Activated CD4-positive, alpha-beta T cell treated with anti-CD3 and anti-CD28 coated beads, Interleukin-2, amount 10 ng/mL, durations not matched to agents 7 days and 5 days (primary cell): ENCODE results near the gene PODXL. TPM values are rescaled to one million over a fixed set of nuclear protein-coding genes. Genes with fewer than 3 reads are reported as not detected.

ENCODE experiments used
- CTCF ChIA-PET: fragments of 350-600 bp; sonication (Branson Sonifier 250); formaldehyde crosslinking; loops from one replicate; lab custom pipeline; 2021; ENCODE audit warnings: antibody characterized with exemption; lab: Charles Lee
- POLR2A ChIA-PET: fragments of 350-600 bp; sonication (Branson Sonifier 250); formaldehyde crosslinking; loops from one replicate; lab custom pipeline; 2021; ENCODE audit warnings: antibody characterized with exemption; lab: Charles Lee
- DNase-seq: peaks from one replicate; pipeline ENCODE4 v3.0.0-alpha.2; 2020
- H3K27ac Mint-ChIP-seq: one replicate; pipeline ENCODE4 v1.8.0; 2021; ENCODE audit warnings: mild to moderate bottlenecking, moderate library complexity, mixed read lengths
- H3K27me3 Mint-ChIP-seq: one replicate; pipeline ENCODE4 v1.8.0; 2021; ENCODE audit warnings: mixed read lengths
- H3K36me3 Mint-ChIP-seq: one replicate; pipeline ENCODE4 v1.8.0; 2021; ENCODE audit warnings: low read depth, mixed read lengths
- H3K4me1 Mint-ChIP-seq: one replicate; pipeline ENCODE4 v1.8.0; 2021; ENCODE audit warnings: mixed read lengths
- H3K4me3 Mint-ChIP-seq: one replicate; pipeline ENCODE4 v1.8.0; 2021; ENCODE audit warnings: mild to moderate bottlenecking, moderate library complexity, mixed read lengths
- H3K9me3 Mint-ChIP-seq: one replicate; pipeline ENCODE4 v1.8.0; 2021; ENCODE audit warnings: mixed read lengths
- total RNA-seq, 2 experiments: library from RNA; stranded (reverse); gene quantifications; one replicate each; pipeline ENCODE4 v1.2.3, GENCODE V29; 2021

PODXL gene
- total RNA-seq, 2 experiments from 2014 or later, result 0.97 to 1.5 TPM

DNA sequence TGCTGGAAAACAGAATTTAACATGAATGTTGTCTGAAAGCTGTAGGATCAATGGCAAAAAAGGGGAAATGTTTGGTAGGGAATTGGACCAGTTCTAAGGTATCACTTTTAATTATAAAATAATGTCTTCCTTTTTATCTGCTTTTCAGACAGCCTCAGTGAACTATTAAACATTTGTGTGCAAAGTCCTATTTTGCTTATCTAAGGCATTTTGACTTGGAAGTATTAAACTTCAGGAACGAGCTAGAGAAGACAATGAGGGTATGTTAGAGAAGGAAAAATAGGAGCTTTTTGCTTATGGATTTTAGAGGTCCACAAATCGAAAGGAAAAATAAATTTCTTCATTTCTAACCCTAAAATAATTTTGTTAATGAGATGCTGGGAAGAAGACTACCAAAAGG lies 63.3 kb downstream of the PODXL start:
- Mint-ChIP-seq H3K4me3 (no peak overlapping the region), H3K4me1 (no peaks in the 10 kb centered on the region), H3K27me3 (no peaks in the 10 kb centered on the region), H3K27ac (no peak overlapping the region), H3K9me3 (no peaks in the 10 kb centered on the region), H3K36me3 (peaks cover 15% of the 10 kb centered on the region)
- CTCF ChIA-PET, result interaction anchor here (0.7 to 1.3 kb wide), 5 partner anchors 9 to 435 kb away, joined by 3 to 4 read pairs (median 3); no protein-coding TSS in a partner anchor
- POLR2A ChIA-PET, result no interaction called here
- no peak for DNase-seq

DNA sequence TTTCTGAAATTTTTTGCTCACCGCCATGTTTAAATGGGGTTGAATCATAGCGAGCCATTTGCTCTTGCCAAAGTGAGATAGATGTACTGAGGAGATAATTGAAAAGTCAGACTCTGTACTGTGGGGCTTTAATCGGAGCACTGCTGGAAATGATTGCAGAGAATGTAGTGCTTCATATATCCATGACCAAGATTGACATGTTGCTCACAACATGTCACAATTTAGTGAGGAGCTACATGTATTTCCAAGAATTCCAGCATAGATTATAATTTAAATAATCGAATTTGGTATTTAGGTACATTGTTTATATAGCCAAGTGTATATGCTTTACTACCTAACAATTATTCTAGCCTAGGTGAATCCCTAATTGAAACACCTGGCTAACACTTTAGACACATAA lies 66.5 kb downstream of the PODXL start:
- DNase-seq, result no peak
- H3K4me1 Mint-ChIP-seq, result no peaks in the 10 kb centered on the region
- ChIA-PET CTCF (interaction anchor here (0.6 kb wide), 1 partner anchor 71 kb away, joined by 4 read pairs; no protein-coding TSS in a partner anchor), POLR2A (no interaction called here)
- H3K4me3 Mint-ChIP-seq, result no peak overlapping the region
- H3K9me3 Mint-ChIP-seq, result no peaks in the 10 kb centered on the region
- H3K36me3 Mint-ChIP-seq, result peaks cover 10% of the 10 kb centered on the region
- H3K27me3 Mint-ChIP-seq, result no peaks in the 10 kb centered on the region
- H3K27ac Mint-ChIP-seq, result no peak overlapping the region

DNA sequence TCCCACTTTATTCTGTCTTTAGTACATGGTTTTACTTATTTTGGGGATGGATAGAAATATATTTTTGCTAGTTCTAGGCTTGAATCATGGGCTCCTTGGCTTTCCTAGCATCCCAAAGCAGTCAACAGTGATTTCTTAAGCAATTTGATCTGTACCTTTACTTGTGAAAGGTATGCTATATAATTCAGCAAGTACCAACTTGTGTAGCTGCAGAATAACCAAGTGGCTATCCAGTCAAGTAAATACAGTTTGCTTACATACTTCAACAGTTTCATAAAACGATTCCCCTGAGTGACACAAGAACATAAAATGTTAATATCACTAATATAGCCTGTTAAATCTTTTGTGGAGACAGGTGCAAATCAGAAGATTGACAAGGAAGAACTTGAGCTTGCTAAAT lies 67.2 kb downstream of the PODXL start:
- CTCF ChIA-PET, result interaction anchor here (0.9 to 1.4 kb wide), 2 partner anchors 16 to 380 kb away, joined by 3 read pairs; no protein-coding TSS in a partner anchor

DNA sequence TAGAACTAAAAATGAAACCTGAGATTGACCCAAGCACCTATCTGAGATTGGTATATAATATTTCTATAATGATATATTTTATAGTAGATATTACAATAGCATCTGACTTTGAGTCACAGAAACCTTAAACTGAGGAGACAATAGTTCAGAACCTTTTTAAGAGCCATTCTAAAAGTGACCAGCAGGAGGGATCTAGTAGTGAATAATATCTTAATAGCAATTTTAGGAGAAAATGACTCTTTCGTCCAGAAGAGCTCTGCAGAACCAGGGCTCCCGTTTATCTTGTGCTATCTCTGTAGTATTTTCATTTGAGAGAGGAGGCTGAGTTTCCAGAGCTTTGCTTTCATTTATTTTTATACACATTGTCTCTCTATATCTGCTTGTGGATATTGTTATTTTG lies 68.1 kb downstream of the PODXL start:
- CTCF ChIA-PET, result interaction anchor here (0.9 to 1.4 kb wide), 2 partner anchors 16 to 379 kb away, joined by 3 read pairs; no protein-coding TSS in a partner anchor
- H3K4me1 Mint-ChIP-seq, result no peaks in the 10 kb centered on the region
- peaks cover 10% of the 10 kb centered on the region for H3K36me3 Mint-ChIP-seq

More for the DNA sequence above, 67.2 kb downstream of the PODXL start:
- POLR2A ChIA-PET, result no interaction called here
- H3K9me3 Mint-ChIP-seq, result no peaks in the 10 kb centered on the region
- no peak overlapping the region for H3K4me3 Mint-ChIP-seq
- no peaks in the 10 kb centered on the region for H3K27me3 Mint-ChIP-seq
- H3K4me1 Mint-ChIP-seq, result no peaks in the 10 kb centered on the region
- H3K36me3 Mint-ChIP-seq, result peaks cover 10% of the 10 kb centered on the region
- no peak overlapping the region for H3K27ac Mint-ChIP-seq
- DNase-seq, result no peak

DNA sequence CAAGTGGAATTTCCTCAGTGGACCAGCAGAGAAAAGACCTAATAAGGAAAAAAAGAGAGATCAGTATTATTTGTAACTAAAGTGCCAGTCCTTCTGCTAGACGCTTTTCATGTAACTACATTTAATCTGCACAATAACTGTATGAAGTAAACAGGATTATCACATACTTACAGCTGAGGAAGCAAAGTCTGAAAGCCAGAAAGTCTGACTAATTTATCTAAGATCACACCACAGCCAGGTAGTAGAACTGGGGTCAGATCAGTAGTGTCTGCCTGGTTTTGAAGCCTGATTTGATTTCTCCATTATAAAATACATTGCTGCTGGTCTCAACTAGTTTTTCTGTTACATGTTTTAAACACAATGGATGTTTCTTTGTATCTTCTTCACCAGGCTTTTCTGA lies 69.2 kb downstream of the PODXL start:
- ChIA-PET POLR2A (no interaction called here), CTCF (no interaction called here)
- H3K36me3 Mint-ChIP-seq, result peaks cover 10% of the 10 kb centered on the region
- DNase-seq, result no peak
- H3K9me3 Mint-ChIP-seq, result no peaks in the 10 kb centered on the region
- H3K4me1 Mint-ChIP-seq, result no peaks in the 10 kb centered on the region
- H3K27ac Mint-ChIP-seq, result no peak overlapping the region
- H3K27me3 Mint-ChIP-seq, result no peaks in the 10 kb centered on the region
- H3K4me3 Mint-ChIP-seq, result no peak overlapping the region

More for the DNA sequence above, 68.1 kb downstream of the PODXL start:
- no peak for DNase-seq
- Mint-ChIP-seq H3K27ac (no peak overlapping the region), H3K9me3 (no peaks in the 10 kb centered on the region), H3K4me3 (no peak overlapping the region), H3K27me3 (no peaks in the 10 kb centered on the region)
- POLR2A ChIA-PET, result no interaction called here

DNA sequence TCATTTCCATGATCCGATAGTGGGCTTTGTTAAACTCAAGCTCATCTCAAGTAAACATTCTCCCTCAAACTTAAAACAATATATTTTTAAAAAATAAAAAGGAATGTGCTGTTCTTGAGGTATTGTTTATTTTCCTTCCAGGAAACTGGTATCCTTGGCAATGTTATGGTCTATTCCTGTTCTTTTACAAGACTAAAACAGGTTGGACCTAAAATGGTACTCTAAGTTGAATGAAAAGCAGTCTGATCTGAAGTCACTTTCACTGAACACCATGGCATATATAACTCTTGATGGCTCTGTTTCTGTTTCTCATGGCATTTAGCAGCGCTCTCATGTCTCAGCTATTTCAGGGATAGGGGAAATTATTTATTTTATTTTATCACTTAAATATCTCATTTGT lies 70.1 kb downstream of the PODXL start:
- no peaks in the 10 kb centered on the region for H3K9me3 Mint-ChIP-seq
- H3K4me1 Mint-ChIP-seq, result no peaks in the 10 kb centered on the region
- H3K27ac Mint-ChIP-seq, result no peak overlapping the region
- DNase-seq, result no peak
- H3K4me3 Mint-ChIP-seq, result no peak overlapping the region
- peaks cover 10% of the 10 kb centered on the region for H3K36me3 Mint-ChIP-seq
- ChIA-PET CTCF (interaction anchor here (1.0 kb wide), 1 partner anchor 12 kb away, joined by 6 read pairs; no protein-coding TSS in a partner anchor), POLR2A (no interaction called here)
- H3K27me3 Mint-ChIP-seq, result no peaks in the 10 kb centered on the region

DNA sequence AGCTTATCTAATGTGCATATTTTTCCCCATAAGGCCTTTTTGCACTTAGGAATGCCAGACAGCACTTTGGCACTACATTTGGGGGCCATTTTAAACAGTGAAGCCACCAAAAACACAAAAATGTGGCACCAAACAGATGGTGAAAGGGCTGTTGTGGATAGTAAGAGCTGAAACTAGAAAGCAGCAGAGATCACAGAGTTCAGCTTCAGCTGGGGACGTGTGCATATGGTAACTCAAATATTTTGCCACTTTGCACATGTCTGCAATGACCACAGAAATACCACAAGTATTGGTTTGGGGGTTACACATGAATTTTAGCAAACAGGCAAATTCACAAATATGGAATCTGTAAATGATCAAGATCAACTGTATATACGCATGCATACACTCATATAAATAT lies 72.8 kb downstream of the PODXL start:
- ChIA-PET POLR2A (no interaction called here), CTCF (interaction anchor here (0.6 to 0.9 kb wide), 2 partner anchors 25 to 158 kb away, joined by 3 read pairs; no protein-coding TSS in a partner anchor)
- Mint-ChIP-seq H3K4me1 (no peaks in the 10 kb centered on the region), H3K27ac (no peak overlapping the region), H3K9me3 (no peaks in the 10 kb centered on the region), H3K36me3 (peaks cover 7% of the 10 kb centered on the region), H3K27me3 (no peaks in the 10 kb centered on the region), H3K4me3 (no peak overlapping the region)
- no peak for DNase-seq

DNA sequence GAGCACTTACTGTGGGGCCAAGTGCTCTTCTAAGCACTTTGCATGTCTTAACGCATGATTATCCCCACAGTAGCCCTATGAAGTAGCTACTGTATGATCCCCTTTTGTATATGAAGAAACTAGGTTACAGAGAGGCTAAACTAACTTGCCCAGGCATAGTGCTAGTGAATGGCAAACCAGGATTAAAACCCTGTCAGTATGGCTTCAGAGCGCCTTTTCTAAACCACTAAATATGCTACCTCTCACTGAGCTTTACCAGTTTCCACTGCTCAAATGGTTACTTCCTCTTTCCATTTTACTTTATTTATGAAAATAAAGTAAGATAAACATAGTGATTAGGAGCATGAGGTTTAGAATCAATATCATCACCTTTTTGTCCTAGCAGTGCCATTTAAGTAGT lies 73.6 kb downstream of the PODXL start:
- CTCF ChIA-PET, result interaction anchor here (1.3 kb wide), 1 partner anchor 25 kb away, joined by 3 read pairs; no protein-coding TSS in a partner anchor
- POLR2A ChIA-PET, result no interaction called here
- H3K27ac Mint-ChIP-seq, result no peak overlapping the region

DNA sequence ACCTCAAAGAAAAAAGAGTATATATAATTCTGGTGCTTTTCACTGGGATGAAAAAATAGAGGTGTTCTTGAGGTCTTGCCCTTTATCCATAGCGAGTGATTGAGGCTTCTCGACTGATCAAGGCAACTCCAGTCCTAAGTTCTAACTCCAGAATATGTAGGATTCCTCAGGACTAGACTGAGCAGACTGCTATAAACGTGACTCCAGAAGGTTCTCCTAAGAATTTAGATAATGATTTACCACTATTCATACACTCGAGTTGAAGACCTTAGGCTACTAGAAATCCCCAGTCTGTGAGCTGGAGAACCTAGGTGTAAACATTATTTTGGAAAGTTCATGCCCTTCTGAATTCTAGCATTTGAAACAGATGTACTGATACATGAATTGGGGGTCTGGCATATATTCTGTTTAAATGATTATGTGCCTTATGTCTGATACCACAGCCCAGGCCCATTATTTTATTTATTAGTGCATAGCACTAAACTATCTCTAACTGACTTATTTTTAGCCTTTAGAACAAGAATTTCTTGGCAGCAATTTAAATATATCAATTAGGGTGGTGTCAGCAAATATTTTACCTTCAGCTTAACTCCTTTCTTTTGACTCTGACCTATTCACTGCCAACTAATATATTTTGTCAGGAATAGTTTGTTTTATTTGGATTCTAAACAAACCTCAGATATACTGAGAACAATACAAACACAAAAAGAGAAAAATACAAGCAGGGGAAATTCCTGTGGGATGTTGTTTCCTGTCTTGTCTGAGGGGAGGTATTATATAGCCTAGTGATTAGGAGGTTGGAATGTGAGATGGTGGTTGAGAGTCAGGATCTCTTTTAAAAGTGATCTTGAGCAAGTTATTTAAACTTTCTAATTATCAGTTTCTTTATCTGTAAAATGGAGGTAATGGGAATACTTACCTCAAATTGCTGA lies 75.8 kb downstream of the PODXL start:
- ChIA-PET POLR2A (no interaction called here), CTCF (interaction anchor here (0.6 kb wide), 3 partner anchors 9 to 114 kb away, joined by 3 to 4 read pairs (median 4); no protein-coding TSS in a partner anchor)
- Mint-ChIP-seq H3K9me3 (no peaks in the 10 kb centered on the region), H3K36me3 (peaks cover 4% of the 10 kb centered on the region), H3K4me3 (no peak overlapping the region), H3K27me3 (no peaks in the 10 kb centered on the region), H3K4me1 (no peaks in the 10 kb centered on the region), H3K27ac (no peak overlapping the region)
- DNase-seq, result no peak

More for the DNA sequence above, 73.6 kb downstream of the PODXL start:
- H3K27me3 Mint-ChIP-seq, result no peaks in the 10 kb centered on the region
- no peaks in the 10 kb centered on the region for H3K9me3 Mint-ChIP-seq
- H3K4me3 Mint-ChIP-seq, result no peak overlapping the region
- H3K4me1 Mint-ChIP-seq, result no peaks in the 10 kb centered on the region
- no peak for DNase-seq
- peaks cover 6% of the 10 kb centered on the region for H3K36me3 Mint-ChIP-seq

DNA sequence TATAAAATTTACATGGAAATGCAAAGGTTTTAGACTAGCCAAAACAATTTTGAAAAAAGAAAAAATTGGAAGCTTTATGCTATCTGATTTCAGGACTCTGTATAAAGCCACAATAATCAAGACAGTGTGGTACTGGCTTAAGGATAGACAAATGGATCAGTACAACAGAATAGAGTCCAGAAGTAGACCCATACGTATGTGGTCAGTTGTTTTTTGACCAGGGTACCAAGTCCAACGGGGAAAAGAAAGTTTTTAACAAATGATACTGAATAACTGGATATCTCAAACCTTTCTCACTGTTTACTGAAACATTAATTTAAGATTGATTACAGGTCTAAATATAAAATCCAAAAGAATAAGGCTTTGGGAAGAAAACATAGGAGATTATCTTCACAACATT lies 79.7 kb downstream of the PODXL start:
- H3K4me3 Mint-ChIP-seq, result no peak overlapping the region

DNA sequence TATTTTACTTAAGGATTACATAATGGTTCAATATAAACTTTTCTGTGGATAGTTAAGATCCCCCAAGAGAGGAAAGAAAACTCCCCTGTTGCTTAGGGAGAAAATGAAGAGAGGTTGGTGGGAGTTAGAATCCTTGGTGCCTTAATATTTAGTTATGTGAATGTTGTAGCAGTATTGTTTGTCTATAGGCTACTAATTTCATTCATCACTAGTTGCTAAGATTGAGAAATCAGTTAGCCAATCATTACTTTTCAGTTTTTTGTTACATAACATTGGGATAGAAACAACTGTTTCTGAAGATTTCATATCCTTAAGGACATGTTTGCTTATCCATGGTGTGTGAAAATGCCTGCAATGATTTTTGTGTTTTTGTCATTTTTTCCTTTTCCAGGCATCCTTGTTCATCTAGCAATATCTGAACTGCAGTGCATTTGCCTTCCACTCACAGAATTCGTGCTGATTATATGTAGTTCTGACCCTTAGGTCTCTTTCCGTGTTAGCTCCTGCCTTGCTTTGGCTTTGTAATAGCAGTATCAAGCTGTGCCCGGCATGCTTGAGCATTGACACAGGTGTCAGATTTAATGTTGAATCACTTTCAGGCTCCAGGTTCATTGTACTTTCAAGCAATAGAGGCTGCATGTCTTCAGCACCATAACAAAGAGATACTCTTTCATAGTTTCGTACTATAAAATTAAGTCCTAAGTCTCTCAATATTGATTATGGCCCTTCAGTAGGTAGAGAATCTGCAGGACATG lies 85.0 kb downstream of the PODXL start:
- Mint-ChIP-seq H3K27me3 (no peaks in the 10 kb centered on the region), H3K4me1 (no peaks in the 10 kb centered on the region), H3K4me3 (no peak overlapping the region), H3K36me3 (peaks cover 48% of the 10 kb centered on the region), H3K9me3 (no peaks in the 10 kb centered on the region), H3K27ac (no peak overlapping the region)
- ChIA-PET CTCF (interaction anchor here (0.6 kb wide), 1 partner anchor 9 kb away, joined by 3 read pairs; no protein-coding TSS in a partner anchor), POLR2A (no interaction called here)
- DNase-seq, result no peak

More for the DNA sequence above, 79.7 kb downstream of the PODXL start:
- Mint-ChIP-seq H3K9me3 (no peaks in the 10 kb centered on the region), H3K4me1 (no peaks in the 10 kb centered on the region), H3K27me3 (no peaks in the 10 kb centered on the region), H3K27ac (no peak overlapping the region), H3K36me3 (peaks cover 21% of the 10 kb centered on the region)
- DNase-seq, result no peak
- ChIA-PET POLR2A (no interaction called here), CTCF (no interaction called here)

DNA sequence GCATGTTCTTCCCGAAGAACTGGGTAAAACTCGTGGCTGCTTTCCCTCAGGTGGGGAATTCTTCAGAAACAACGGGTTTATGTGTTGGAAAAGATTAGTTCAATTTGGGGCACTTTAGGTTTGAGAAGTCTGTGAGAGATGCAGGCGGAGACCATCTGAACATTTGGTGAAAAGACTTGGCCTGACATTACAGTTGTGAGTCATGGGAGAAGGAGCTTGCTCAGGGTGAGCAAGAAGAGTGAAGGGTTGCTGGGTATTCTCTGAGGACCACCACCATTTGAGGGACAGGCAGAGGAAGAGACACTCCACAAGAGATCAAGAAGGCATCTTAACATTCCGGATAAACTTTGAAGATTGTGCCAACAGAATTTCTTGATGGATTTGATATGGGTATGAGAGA lies 88.6 kb downstream of the PODXL start:
- POLR2A ChIA-PET, result no interaction called here
- CTCF ChIA-PET, result interaction anchor here (0.9 to 1.0 kb wide), 2 partner anchors 16 to 55 kb away, joined by 3 read pairs; no protein-coding TSS in a partner anchor
- Mint-ChIP-seq H3K27ac (no peak overlapping the region), H3K9me3 (no peaks in the 10 kb centered on the region), H3K4me3 (no peak overlapping the region), H3K27me3 (no peaks in the 10 kb centered on the region), H3K4me1 (no peaks in the 10 kb centered on the region), H3K36me3 (peaks cover 47% of the 10 kb centered on the region)
- DNase-seq, result no peak
